HL-60/S4 (cell line): Measurements from ENCODE around the gene CACNA2D3.

Source experiments
- in situ Hi-C: fragments of 300-500 bp; cut with MboI; formaldehyde crosslinking; loops from 2 replicates; pipeline ENCODE4 v1.14.3; 2022; ENCODE audit warnings: low sequenced_read_pairs

Gene CACNA2D3

DNA sequence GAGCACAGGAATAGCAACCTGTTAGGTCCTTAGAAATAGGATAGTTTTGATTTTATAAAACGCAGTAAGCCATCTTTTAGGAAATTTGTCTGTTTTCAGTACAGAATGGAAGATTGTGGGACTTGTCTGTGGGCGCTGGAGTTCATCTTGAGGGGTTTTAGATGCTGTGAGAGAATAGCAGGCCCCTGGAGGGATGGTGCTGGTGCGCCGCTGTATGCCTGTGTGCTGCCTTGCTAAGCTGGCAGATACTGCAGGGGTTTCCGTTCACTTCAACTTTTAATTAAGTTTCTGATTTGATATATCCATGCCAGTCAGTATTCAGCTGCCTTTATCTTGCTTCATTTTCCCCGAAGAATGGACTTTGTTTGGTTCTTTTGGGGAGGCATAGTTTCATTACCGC lies 4.2 kb downstream of the CACNA2D3 start:
- in situ Hi-C loops: no loop called here

- in situ Hi-C loops: no loop called here
Observed at GRCh38 chr3:54127499-54128056, 5.2 kb downstream of the CACNA2D3 start.

GRCh38 chr3:54131026-54131605 lies 8.8 kb downstream of the CACNA2D3 start:
- in situ Hi-C loops: no loop called here

- in situ Hi-C loops: no loop called here
Observed at GRCh38 chr3:54131890-54132289, 9.5 kb downstream of the CACNA2D3 start.

DNA sequence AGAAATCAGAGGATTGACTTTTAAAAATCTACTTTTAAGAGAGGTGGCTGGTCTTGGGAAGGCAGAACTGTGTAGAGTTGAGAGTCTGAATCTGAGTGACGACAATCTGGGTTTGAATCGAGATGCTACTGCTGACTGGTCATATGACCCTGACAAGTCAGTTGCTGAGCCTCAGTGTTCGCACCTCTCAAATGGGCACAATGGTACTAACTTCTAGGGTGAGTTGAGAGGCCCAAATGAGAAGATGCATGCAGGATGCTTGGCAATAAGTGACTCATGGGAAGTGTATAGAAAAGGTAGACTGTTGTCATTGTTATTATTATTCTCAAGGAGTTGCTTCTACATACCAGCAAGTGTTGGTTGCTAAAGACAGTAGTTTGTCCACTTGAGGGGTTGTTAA lies 10.3 kb downstream of the CACNA2D3 start:
- in situ Hi-C loops: no loop called here

- in situ Hi-C loops: no loop called here
Observed at GRCh38 chr3:54133196-54133595, 10.8 kb downstream of the CACNA2D3 start.

GRCh38 chr3:54134155-54134554 lies 11.8 kb downstream of the CACNA2D3 start:
- in situ Hi-C loops: no loop called here

DNA sequence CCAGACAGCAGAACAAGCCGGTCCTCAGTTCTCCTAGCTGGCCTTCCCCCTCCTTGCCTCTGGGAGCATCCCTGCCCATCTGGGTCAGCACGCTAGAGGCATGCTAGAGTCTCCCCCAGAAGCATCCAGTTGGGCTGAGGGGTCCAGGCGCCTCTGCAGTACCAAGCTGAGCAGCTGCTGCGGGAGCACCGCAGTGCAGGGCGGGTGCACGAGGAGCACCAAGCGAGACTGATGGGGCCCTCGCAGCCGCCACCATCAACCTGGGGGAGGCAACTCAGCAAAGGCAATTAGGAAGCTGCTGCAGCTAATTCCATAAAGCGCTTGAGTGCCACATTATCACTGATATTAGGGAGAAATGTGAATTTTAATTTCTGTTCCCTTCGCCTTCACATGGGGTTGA lies 12.4 kb downstream of the CACNA2D3 start:
- in situ Hi-C loops: no loop called here

DNA sequence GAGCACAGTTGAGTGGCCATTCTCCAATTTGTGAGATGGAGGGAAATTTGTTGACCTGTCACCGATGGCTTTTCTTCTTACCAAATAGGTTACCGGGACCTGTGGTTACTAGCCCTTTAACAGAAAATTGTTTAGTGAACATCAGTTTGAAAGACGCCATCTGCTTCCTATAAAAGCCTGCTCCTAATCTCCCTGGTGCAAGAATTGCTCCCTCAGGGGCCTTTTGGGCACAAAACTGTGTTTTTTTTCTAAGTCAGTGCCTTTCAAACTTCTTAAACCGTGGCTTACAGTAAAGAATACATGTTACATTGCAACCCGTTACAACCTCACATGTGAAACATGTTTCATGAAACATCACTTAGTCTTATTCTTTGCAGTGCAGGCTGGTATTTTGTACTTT lies 15.0 kb downstream of the CACNA2D3 start:
- in situ Hi-C loops: no loop called here

DNA sequence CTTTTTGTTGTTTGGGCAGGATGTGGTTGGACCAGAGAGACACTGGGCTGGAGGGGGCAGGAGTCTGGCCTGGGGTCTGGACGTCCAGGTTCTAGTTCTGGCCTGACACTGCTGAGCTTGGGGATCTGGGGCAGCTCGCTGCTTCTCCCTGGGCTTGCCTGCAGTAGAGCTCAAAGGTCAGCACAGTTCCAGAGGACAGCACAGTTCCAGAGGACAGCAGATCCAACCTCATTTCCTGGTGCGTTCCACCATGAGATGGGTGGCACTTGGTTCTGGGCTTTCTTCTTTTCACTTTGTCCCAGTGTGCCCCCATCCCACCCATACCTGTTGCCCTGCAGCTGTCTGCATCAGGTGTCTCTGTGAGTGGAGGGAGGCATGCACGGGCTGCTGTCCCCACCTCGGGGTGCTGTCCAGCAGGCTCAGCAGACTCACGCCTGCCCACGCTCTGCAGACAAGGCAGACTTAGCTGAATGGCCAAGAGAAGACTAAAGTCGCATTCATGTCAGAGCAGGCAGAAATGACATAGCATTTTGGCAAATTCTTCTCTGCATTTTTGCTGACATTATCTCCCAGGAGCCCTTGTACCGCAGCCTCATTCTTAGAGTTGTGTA lies 16.7 kb downstream of the CACNA2D3 start:
- in situ Hi-C loops: no loop called here

GRCh38 chr3:54139630-54140029 lies 17.3 kb downstream of the CACNA2D3 start:
- in situ Hi-C loops: no loop called here

DNA sequence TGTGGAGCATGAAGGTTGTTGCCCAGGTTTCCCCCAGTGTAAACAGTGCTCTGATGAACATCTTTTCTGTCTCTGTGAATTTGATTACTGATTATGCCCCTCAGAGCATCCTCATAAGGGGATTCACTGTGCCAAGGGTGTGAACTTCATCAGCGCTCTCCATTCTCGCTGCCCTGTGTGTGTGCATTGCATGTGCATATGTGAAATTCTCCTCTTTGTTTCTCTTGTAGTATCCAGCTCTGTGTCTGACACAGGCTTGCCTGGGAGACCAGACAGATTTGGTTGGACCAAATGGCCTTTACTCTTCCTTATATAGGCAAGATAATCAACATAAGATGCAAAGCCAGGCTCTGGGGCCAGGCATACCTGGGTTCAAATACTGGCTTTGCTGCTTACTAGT lies 21.9 kb downstream of the CACNA2D3 start:
- in situ Hi-C loops: no loop called here

DNA sequence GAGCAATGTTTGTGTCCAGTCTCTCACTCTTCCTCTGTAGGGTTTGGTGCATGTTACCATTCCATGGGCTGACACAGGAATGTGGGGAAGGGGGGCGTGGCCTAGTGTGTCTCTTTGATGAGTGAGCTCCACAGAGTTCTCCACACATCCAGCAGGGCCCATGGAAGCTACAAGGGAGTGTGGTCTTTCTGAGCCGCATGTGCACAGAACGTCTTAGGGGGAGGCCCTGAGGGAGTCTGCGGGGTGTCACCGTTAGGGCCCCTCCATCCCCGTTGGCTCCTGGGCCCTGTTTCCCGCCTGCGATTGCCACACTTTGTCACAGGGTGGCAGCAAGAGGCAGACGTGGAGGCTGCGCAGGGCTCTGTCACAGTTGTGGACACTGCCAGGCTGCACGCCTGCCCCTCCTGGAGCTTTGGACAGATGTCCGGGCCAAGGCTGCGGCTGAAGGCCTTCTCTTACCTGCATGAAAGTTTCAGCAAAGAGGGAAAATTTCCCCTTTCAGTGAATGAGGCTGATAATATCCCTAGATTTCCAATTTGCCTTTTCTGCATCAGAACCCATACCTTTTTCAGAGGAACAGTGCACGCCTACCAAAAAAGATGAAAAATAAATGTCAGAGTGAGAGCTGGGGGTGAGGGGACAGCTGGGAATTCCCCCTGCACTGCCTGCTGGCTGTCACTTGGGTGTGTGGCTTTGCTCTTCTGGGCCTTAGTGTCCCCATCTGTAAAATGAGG lies 24.3 kb downstream of the CACNA2D3 start:
- in situ Hi-C loops: no loop called here

DNA sequence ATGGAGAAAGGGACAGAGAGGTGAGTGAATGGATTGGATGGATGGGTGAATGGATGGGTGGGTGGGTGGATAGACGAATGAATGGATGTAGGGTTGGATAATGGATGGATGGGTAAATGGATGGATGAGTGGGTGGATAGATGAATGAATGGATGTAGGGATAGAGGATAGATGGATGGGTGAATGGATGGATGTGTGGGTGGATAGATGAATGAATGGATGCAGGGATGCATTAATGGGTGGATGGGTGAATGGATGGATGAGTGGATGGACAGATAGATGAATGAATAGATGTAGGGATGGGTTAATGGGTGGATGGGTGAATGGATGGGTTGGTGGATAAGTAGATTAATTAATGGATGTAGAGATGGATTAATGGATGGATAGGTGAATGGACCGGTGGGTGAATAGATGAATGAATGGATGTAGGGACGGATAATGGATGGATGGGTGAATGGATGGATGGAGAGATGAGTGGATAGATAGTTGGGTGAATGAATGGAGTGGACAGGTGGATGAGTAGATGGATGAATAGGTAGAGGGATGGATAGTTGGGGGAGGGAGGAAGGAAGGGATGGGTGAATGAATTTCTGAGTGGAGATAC lies 28.6 kb downstream of the CACNA2D3 start:
- in situ Hi-C loops: no loop called here

DNA sequence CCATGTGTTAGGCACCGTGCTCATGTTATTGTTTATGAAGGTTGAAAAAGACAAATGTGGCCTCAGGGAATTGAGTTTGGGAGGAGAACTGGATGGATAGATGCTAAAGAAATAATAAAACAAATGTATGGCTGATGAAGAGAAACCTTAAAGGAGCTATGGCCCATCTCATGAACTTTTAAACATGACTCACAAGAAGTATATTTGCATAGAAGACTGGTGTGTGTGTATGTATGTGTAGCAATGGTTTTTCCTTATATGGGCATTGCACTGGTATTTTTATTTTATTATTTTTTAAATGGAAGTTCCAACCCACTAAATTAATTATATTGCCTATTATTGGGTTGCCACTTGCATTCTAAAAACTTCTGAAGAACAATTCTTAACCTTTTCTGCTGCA lies 31.1 kb downstream of the CACNA2D3 start:
- in situ Hi-C loops: no loop called here

DNA sequence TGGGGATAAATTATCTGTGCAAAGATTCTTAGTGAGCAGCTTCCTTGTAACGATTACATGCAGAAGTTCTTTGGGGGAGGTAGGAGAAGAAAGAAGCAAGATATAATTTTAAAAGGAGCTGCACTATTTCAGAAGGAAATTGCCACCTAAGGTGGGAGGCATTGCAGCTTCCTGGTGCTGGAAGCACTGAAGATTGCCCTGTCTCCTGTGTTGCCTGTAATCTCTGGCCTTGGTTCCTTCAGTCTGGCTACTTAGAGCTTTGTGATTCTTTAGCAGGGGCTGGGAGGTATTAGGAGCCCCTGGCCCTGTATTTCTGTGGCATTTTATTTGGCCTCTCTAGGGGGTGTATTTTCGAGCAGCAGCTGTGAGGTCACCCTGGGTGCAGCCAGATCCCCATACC lies 35.5 kb downstream of the CACNA2D3 start:
- in situ Hi-C loops: no loop called here

DNA sequence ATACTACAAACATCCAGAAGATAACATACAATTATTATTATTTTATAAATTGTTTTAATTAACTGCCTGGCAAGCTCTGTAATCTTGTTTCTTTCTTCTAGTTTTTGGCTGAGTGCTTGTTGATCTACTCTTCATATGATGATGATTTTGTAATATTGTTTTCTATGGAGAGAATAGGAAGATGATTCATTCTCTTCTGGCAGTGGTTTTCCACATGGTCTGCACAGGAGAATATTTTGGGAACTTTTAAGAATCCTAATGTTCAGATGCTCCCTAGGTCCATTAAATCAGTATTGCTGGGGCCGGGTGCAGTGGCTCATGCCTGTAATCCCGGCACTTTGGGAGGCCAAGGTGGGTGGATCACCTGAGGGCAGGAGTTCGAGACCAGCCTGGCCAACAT lies 37.6 kb downstream of the CACNA2D3 start:
- in situ Hi-C loops: no loop called here

DNA sequence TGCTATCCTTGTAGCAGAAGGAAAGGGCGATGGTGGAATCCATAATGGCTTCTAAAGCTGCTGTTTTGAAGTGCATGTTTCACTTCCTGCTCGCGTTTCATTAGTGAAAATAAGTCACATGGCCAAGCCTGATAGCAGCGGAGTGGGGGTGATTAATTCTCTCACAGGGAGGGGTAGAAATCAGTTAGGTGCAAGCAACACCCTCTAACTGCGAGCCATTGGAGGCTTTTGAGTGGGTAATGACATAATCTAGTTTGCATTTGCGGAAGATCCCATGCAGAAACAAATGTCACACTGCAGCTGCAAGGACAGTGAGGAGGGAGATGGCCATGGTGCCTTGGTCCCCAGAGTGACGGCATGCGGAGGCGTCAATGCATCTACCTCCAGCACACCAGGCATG lies 41.1 kb downstream of the CACNA2D3 start:
- in situ Hi-C loops: no loop called here

GRCh38 chr3:54164192-54164975 lies 42.0 kb downstream of the CACNA2D3 start:
- in situ Hi-C loops: no loop called here

DNA sequence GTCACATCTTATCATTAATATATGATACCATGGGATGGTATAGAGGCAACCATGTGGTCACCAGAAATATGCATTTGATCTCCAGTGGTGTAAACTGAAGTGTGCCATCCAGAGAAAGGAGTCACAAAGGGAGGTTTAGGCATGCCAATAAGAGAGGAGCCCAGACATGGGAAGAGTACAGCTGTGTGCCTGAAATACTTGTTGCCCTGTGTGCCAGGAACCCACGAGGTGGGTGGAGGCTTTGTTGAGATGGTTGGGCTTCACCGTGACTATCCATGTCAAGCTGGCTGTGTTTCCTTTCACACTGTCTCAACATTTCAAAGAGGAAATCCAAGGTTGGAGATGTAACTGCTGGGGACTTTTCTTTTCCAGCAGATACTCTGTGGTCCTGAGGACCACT lies 43.5 kb downstream of the CACNA2D3 start:
- in situ Hi-C loops: no loop called here

GRCh38 chr3:54167999-54168398 lies 45.6 kb downstream of the CACNA2D3 start:
- in situ Hi-C loops: no loop called here
